ENCODE measurements around the gene SMIM13. TPM values are rescaled to one million over a fixed set of nuclear protein-coding genes. Genes with fewer than 3 reads are reported as not detected.

Gene SMIM13
- total RNA-seq, 1 experiment from 2014 or later: 10.5 TPM

GRCh38 chr6:11096109-11096508 lies 2.5 kb downstream of the SMIM13 start:
- TF ChIP-seq, protein P1, sequence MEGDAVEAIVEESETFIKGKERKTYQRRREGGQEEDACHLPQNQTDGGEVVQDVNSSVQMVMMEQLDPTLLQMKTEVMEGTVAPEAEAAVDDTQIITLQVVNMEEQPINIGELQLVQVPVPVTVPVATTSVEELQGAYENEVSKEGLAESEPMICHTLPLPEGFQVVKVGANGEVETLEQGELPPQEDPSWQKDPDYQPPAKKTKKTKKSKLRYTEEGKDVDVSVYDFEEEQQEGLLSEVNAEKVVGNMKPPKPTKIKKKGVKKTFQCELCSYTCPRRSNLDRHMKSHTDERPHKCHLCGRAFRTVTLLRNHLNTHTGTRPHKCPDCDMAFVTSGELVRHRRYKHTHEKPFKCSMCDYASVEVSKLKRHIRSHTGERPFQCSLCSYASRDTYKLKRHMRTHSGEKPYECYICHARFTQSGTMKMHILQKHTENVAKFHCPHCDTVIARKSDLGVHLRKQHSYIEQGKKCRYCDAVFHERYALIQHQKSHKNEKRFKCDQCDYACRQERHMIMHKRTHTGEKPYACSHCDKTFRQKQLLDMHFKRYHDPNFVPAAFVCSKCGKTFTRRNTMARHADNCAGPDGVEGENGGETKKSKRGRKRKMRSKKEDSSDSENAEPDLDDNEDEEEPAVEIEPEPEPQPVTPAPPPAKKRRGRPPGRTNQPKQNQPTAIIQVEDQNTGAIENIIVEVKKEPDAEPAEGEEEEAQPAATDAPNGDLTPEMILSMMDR (IDR thresholded peaks at IDR 0.05; ENCODE audit: unreplicated experiment): no peak
- Mint-ChIP-seq H3K36me3 (ENCODE audit: insufficient read depth, unreplicated experiment) (peaks cover 26% of the 10 kb centered on the region), H3K27me3 (ENCODE audit: unreplicated experiment) (no peaks in the 10 kb centered on the region), H3K27ac (ENCODE audit: unreplicated experiment) (no peak overlapping the region), H3K9me3 (ENCODE audit: low read depth, unreplicated experiment) (peaks cover 2% of the 10 kb centered on the region), H3K4me1 (ENCODE audit: low read depth, unreplicated experiment) (peaks cover 24% of the 10 kb centered on the region), H3K4me3 (ENCODE audit: low read depth, unreplicated experiment) (peak overlapping the region; percentile 88)
- intact Hi-C loops (cut with micrococcal nuclease; ENCODE audit: unreplicated experiment): no loop called here
- CTCF ChIA-PET: interaction anchor here (0.6 to 1.0 kb wide), 2 partner anchors 89 to 128 kb away, joined by 3 read pairs; no protein-coding TSS in a partner anchor
- no TSS peak for BruUV-seq (replicated peaks)
- peak; percentile 27 for DNase-seq

- BruUV-seq (replicated peaks): no TSS peak
- no peak overlapping the region for H3K27ac Mint-ChIP-seq (ENCODE audit: unreplicated experiment)
- no peaks in the 10 kb centered on the region for H3K27me3 Mint-ChIP-seq (ENCODE audit: unreplicated experiment)
- no peak for DNase-seq
- peaks cover 23% of the 10 kb centered on the region for H3K4me1 Mint-ChIP-seq (ENCODE audit: low read depth, unreplicated experiment)
- intact Hi-C loops (cut with micrococcal nuclease; ENCODE audit: unreplicated experiment): no loop called here
- TF ChIP-seq, protein P1 (IDR thresholded peaks at IDR 0.05; ENCODE audit: unreplicated experiment): no peak
- no peak overlapping the region for H3K4me3 Mint-ChIP-seq (ENCODE audit: low read depth, unreplicated experiment)
- CTCF ChIA-PET: interaction anchor here (0.7 kb wide), 1 partner anchor 202 kb away, joined by 3 read pairs; no protein-coding TSS in a partner anchor
- peaks cover 2% of the 10 kb centered on the region for H3K9me3 Mint-ChIP-seq (ENCODE audit: low read depth, unreplicated experiment)
- H3K36me3 Mint-ChIP-seq (ENCODE audit: insufficient read depth, unreplicated experiment): peaks cover 30% of the 10 kb centered on the region
Observed at GRCh38 chr6:11097476-11097875, 3.8 kb downstream of the SMIM13 start.

DNA sequence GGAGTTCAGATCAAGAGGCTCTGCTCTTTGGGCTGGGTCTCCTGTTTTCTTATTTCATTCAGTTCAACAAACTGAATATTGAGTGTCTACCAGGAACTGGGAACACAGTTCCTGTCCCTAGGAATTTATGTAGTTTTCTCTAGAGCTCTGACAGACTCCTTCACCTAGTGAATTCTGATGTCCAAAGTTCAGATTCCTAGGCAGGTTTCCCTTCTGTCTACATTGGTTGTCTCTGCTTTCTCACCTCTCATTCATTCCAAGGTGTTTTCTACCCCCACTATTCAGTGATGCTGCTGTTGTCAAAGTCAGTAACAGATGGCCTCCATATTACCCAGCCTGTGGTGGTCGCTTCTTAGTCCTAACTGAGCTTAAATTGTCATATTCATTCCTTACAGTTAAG lies 4.4 kb downstream of the SMIM13 start:
- TF ChIP-seq, protein P1 (IDR thresholded peaks at IDR 0.05; ENCODE audit: unreplicated experiment): no peak
- BruUV-seq (replicated peaks): no TSS peak
- DNase-seq: no peak
- Mint-ChIP-seq H3K27ac (ENCODE audit: unreplicated experiment) (no peak overlapping the region), H3K4me3 (ENCODE audit: low read depth, unreplicated experiment) (no peak overlapping the region), H3K9me3 (ENCODE audit: low read depth, unreplicated experiment) (peaks cover 2% of the 10 kb centered on the region), H3K27me3 (ENCODE audit: unreplicated experiment) (no peaks in the 10 kb centered on the region), H3K36me3 (ENCODE audit: insufficient read depth, unreplicated experiment) (peaks cover 26% of the 10 kb centered on the region), H3K4me1 (ENCODE audit: low read depth, unreplicated experiment) (peaks cover 18% of the 10 kb centered on the region)
- intact Hi-C loops (cut with micrococcal nuclease; ENCODE audit: unreplicated experiment): no loop called here
- CTCF ChIA-PET: interaction anchor here (0.7 kb wide), 1 partner anchor 201 kb away, joined by 3 read pairs; no protein-coding TSS in a partner anchor

GRCh38 chr6:11101417-11101816 lies 7.8 kb downstream of the SMIM13 start:
- H3K4me1 Mint-ChIP-seq (ENCODE audit: low read depth, unreplicated experiment): peaks cover 8% of the 10 kb centered on the region
- DNase-seq: no peak
- CTCF ChIA-PET: interaction anchor here (0.7 to 0.8 kb wide), 2 partner anchors 182 to 218 kb away, joined by 3 read pairs; no protein-coding TSS in a partner anchor
- no peak overlapping the region for H3K4me3 Mint-ChIP-seq (ENCODE audit: low read depth, unreplicated experiment)
- peaks cover 11% of the 10 kb centered on the region for H3K36me3 Mint-ChIP-seq (ENCODE audit: insufficient read depth, unreplicated experiment)
- BruUV-seq (replicated peaks): no TSS peak
- H3K27ac Mint-ChIP-seq (ENCODE audit: unreplicated experiment): no peak overlapping the region
- TF ChIP-seq, protein P1 (IDR thresholded peaks at IDR 0.05; ENCODE audit: unreplicated experiment): no peak
- peaks cover 5% of the 10 kb centered on the region for H3K9me3 Mint-ChIP-seq (ENCODE audit: low read depth, unreplicated experiment)
- H3K27me3 Mint-ChIP-seq (ENCODE audit: unreplicated experiment): no peaks in the 10 kb centered on the region
- intact Hi-C loops (cut with micrococcal nuclease; ENCODE audit: unreplicated experiment): no loop called here
